GM12878 (cell line): ENCODE data around the gene SERPINE2. TPM values are rescaled to one million over a fixed set of nuclear protein-coding genes. Genes with fewer than 3 reads are reported as not detected.

ENCODE experiments used
- ATAC-seq: fragments of 200-7000 bp; cut with Tn5 transposase; 3 replicates; pipeline ENCODE4 v1.9.1; 2020; ENCODE audit warnings: mild to moderate bottlenecking, moderate library complexity
- BruUV-seq: library from RNA; stranded (reverse); fragments of 400-500 nt; replicated peaks from 2 replicates; lab custom pipeline; 2021; lab: Mats Ljungman, UMichigan
- CTCF ChIA-PET: fragments of 300-600 bp; sonication (Branson Sonifier 250); formaldehyde crosslinking; extraction: SDS; loops from one replicate; lab custom pipeline; 2021; ENCODE audit warnings: inconsistent platforms; lab: Yijun Ruan, JAX
- POLR2A ChIA-PET: fragments of 350-600 bp; formaldehyde crosslinking; extraction: SDS; loops from one replicate; lab custom pipeline; 2021; ENCODE audit warnings: inconsistent platforms; lab: Charles Lee
- RAD21 ChIA-PET: fragments of 300-600 bp; sonication (Branson Sonifier 250); formaldehyde crosslinking; loops from one replicate; lab custom pipeline; 2023; ENCODE audit warnings: antibody characterized with exemption; ENCODE audit not compliant: unreplicated experiment; lab: Charles Lee
- SMC1A ChIA-PET: fragments of 300-600 bp; sonication (Branson Sonifier 250); formaldehyde crosslinking; loops from one replicate; lab custom pipeline; 2023; ENCODE audit not compliant: unreplicated experiment, uncharacterized antibody; lab: Charles Lee
- DNase-seq: peaks from one replicate; pipeline ENCODE4 v3.0.0-alpha.2; 2011; ENCODE audit warnings: low read depth, low spot score
- FAIRE-seq: peaks from 3 replicates; lab custom pipeline; 2011; peaks lifted over from hg19 to GRCh38; lab: Jason Lieb, UNC
- H2AFZ ChIP-seq: 2 replicates; pipeline ENCODE4 v1.6.0; 2011; ENCODE audit warnings: low read depth, low read length, control low read depth; ENCODE audit not compliant: control insufficient read depth
- H3K27ac ChIP-seq: 2 replicates; pipeline ENCODE4 v1.5.1; 2011; ENCODE audit warnings: control low read depth; ENCODE audit not compliant: control insufficient read depth, insufficient read depth
- H3K27me3 ChIP-seq, 2 experiments: replicated peaks in 1 of 2; 2 replicates each; pipeline versions ENCODE4 v1.6.0 to v1.6.1; 2011; ENCODE audit warnings: low read length in 1 of 2; ENCODE audit not compliant: control insufficient read depth in 2 of 2, insufficient read depth in 2 of 2
- H3K36me3 ChIP-seq, 2 experiments: 2 replicates each; pipeline ENCODE4 v1.5.1; 2011; ENCODE audit warnings: low read length in 1 of 2; ENCODE audit not compliant: control insufficient read depth in 2 of 2, insufficient read depth in 2 of 2
- H3K4me1 ChIP-seq: 2 replicates; pipeline ENCODE4 v1.6.1; 2011; ENCODE audit warnings: mild to moderate bottlenecking, low read length, moderate library complexity, mixed read lengths; ENCODE audit not compliant: control insufficient read depth, insufficient read depth
- H3K4me2 ChIP-seq: 2 replicates; pipeline ENCODE4 v1.6.0; 2011; ENCODE audit warnings: control low read depth; ENCODE audit not compliant: control insufficient read depth, insufficient read depth
- H3K4me3 ChIP-seq: fragments of 200-600 bp; sonication (generic); 2 replicates; pipeline ENCODE4 v1.5.1; 2016
- H3K79me2 ChIP-seq: 2 replicates; pipeline ENCODE4 v1.6.0; 2011; ENCODE audit warnings: low read length; ENCODE audit not compliant: control insufficient read depth, insufficient read depth
- H3K9ac ChIP-seq: 2 replicates; pipeline ENCODE4 v1.8.0; 2011; ENCODE audit warnings: low read length, control low read depth, mixed read lengths; ENCODE audit not compliant: control insufficient read depth, insufficient read depth
- H3K9me3 ChIP-seq: replicated peaks from 3 replicates; pipeline ENCODE4 v1.5.1; 2011; ENCODE audit warnings: mild to moderate bottlenecking, low read length; ENCODE audit not compliant: control insufficient read depth, insufficient read depth
- H4K20me1 ChIP-seq: 2 replicates; pipeline ENCODE4 v1.6.0; 2011; ENCODE audit not compliant: control insufficient read depth, insufficient read depth
- CBFB ChIP-seq: IDR thresholded peaks from 2 replicates; pipeline ENCODE4 v1.6.1; 2016; ENCODE audit warnings: antibody characterized with exemption, low read depth
- GATAD2B ChIP-seq: fragments of 450-650 bp; conservative IDR thresholded peaks from 2 replicates; pipeline ENCODE4 v1.6.1; 2017; ENCODE audit warnings: low read depth, mild to moderate bottlenecking, moderate library complexity
- HDAC2 ChIP-seq: fragments of 200-600 bp; sonication (generic); IDR thresholded peaks from 2 replicates; pipeline ENCODE4 v1.6.1; 2017
- NFYB ChIP-seq: IDR thresholded peaks from 2 replicates; pipeline ENCODE4 v1.6.1; 2011; ENCODE audit warnings: low read depth, mild to moderate bottlenecking, low read length, improper control_type of control experiment, moderate library complexity; ENCODE audit not compliant: insufficient read depth
- POU2F2 ChIP-seq: IDR thresholded peaks from 3 replicates; pipeline ENCODE4 v1.6.1; 2011; ENCODE audit warnings: low read depth, mild to moderate bottlenecking, low read length, borderline replicate concordance
- RCOR1 ChIP-seq: conservative IDR thresholded peaks from 2 replicates; pipeline ENCODE4 v1.6.1; 2012; ENCODE audit warnings: low read depth, low read length, improper control_type of control experiment
- SMAD5 ChIP-seq: IDR thresholded peaks from 2 replicates; pipeline ENCODE4 v1.6.1; 2016; ENCODE audit warnings: antibody characterized with exemption, low read depth
- SMC3 ChIP-seq: IDR thresholded peaks from 2 replicates; pipeline ENCODE4 v1.6.1; 2011; ENCODE audit warnings: low read length, improper control_type of control experiment, borderline replicate concordance
- SRF ChIP-seq, 2 experiments: IDR thresholded peaks; 2 replicates each; pipeline ENCODE4 v1.6.1; 2011; ENCODE audit warnings: low read depth in 2 of 2, low read length in 2 of 2, mild to moderate bottlenecking in 1 of 2, moderate library complexity in 1 of 2
- TCF7 ChIP-seq: IDR thresholded peaks from 2 replicates; pipeline ENCODE4 v1.6.1; 2014; ENCODE audit warnings: antibody characterized with exemption, borderline replicate concordance
- WGBS: methylation state at CpG from one replicate; pipeline ENCODE4 v1.1.6; 2016; ENCODE audit warnings: low lambda C conversion rate; ENCODE audit not compliant: insufficient replicate concordance, insufficient coverage; ENCODE audit errors: missing lambda C conversion rate; 5-methylcytosine and 5-hydroxymethylcytosine counted together
- in situ Hi-C: fragments of 300-500 bp; cut with MboI; formaldehyde crosslinking; loops from 9 replicates; pipeline ENCODE4 v1.14.3; 2018; ENCODE audit warnings: mixed read lengths
- intact Hi-C: fragments of 100-400 bp; cut with micrococcal nuclease; formaldehyde crosslinking; loops from one replicate; pipeline ENCODE4 v1.14.2; 2022; ENCODE audit not compliant: unreplicated experiment
- polyA plus RNA-seq, 11 experiments: library from polyadenylated mRNA; depleted of rRNA in 4 of 11; unstranded in 6 of 11; stranded (reverse) in 5 of 11; fragments of >200 nt; fragmentation: Nextera tagmentation in 4 of 11; fragmentation: Illumina TruSeq in 1 of 11; extraction: Ambion mirVana in 4 of 11; extraction: Trizol in 1 of 11; gene quantifications; 1 replicate in 1 of 11; 2 replicates in 10 of 11; pipeline versions ENCODE4 v1.2.1 to v1.2.3, GENCODE V29; 2011 to 2016; ENCODE audit warnings: inconsistent platforms in 2 of 11, missing spikeins in 2 of 11, low read depth in 1 of 11
- total RNA-seq, 4 experiments: library from RNA; depleted of rRNA in 3 of 4; stranded (reverse); fragments of >200 nt in 3 of 4; fragmentation: Illumina TruSeq in 1 of 4; extraction: Trizol in 1 of 4; gene quantifications; 2 replicates each; pipeline versions ENCODE4 v1.2.1 to v1.2.3, GENCODE V29; 2013 to 2021
- TF ChIP-seq, protein P1 (sequence below): IDR thresholded peaks from 2 replicates; pipeline ENCODE4 v1.6.1; 2012; ENCODE audit warnings: low read depth, low read length, improper control_type of control experiment

The SERPINE2 gene
- total and polyA plus RNA-seq, 10 of the 15 experiments (the other 5 are each of a cell fraction or from before 2014, with no cell fraction given) = 0.18 to 1.7 (median 0.39) TPM

DNA sequence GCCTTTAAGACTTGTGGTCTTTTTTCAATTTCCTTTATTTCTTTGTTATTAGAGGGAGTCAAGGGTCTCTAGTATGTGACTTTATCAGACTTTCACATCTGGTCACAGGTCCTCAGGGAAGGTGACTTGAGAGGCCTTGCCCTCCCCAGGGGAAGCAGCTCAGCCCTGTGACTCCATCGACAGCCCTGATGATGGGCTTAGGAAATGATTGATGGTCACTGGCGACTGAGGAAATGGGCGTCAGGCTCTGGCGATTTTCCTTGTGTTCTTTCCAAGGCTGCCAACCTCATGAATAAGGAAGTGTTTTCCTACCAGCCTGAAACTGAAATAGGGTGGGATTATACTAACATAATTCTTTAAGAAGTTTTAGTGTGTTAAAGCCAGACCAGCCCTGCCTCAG is 21.1 kb downstream of the SERPINE2 start:
- H3K27me3 ChIP-seq = no peaks in the 10 kb centered on the region; a peak in 1 of 4 replicates
- intact Hi-C loops (no loop called here), in situ Hi-C loops (no loop called here)
- 46% methylated on average over 4 of the region's 4 CpGs for WGBS
- H3K4me1 ChIP-seq = no peaks in the 10 kb centered on the region
- TF ChIP-seq, protein P1, sequence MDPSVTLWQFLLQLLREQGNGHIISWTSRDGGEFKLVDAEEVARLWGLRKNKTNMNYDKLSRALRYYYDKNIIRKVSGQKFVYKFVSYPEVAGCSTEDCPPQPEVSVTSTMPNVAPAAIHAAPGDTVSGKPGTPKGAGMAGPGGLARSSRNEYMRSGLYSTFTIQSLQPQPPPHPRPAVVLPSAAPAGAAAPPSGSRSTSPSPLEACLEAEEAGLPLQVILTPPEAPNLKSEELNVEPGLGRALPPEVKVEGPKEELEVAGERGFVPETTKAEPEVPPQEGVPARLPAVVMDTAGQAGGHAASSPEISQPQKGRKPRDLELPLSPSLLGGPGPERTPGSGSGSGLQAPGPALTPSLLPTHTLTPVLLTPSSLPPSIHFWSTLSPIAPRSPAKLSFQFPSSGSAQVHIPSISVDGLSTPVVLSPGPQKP = no peak
- TF ChIP-seq SMAD5 (no peak), NFYB (no peak), GATAD2B (no peak), TCF7 (no peak), CBFB (no peak), SRF (IDR thresholded peaks at IDR 0.05; ENCODE audit: low read depth in 2 of 2, low read length in 2 of 2) (no peak), SMC3 (no peak), RCOR1 (no peak), HDAC2 (no peak), POU2F2 (no peak)
- no peaks in the 10 kb centered on the region for H4K20me1 ChIP-seq
- H3K79me2 ChIP-seq = no peaks in the 10 kb centered on the region
- SMC1A ChIA-PET = no interaction called here
- H2AFZ ChIP-seq = no peak overlapping the region
- DNase-seq (no peak), FAIRE-seq (no peak), ATAC-seq (no peak)
- POLR2A ChIA-PET = no interaction called here
- H3K27ac ChIP-seq = no peak overlapping the region
- no peak overlapping the region for H3K9ac ChIP-seq
- RAD21 ChIA-PET = no interaction called here
- no peak overlapping the region for H3K4me2 ChIP-seq
- H3K4me3 ChIP-seq = no peak overlapping the region
- BruUV-seq = no TSS peak
- H3K36me3 ChIP-seq = no peaks in the 10 kb centered on the region
- no peaks in the 10 kb centered on the region for H3K9me3 ChIP-seq
- CTCF ChIA-PET = interaction anchor here (2.0 kb wide), 1 partner anchor 24 kb away, joined by 5 read pairs; no protein-coding TSS in a partner anchor
